Upper lobe of right lung (tissue), 1 donor: ENCODE results near the gene RNF214. TPM values are rescaled to one million over a fixed set of nuclear protein-coding genes. Genes with fewer than 3 reads are reported as not detected.
"Not testable (repeated sequence)": the region's sequence is repeated elsewhere in the genome, so short reads cannot be mapped to it uniquely, and the experiment has no call there.

Experiments used
- ATAC-seq: fragments of 200-7000 bp; cut with Tn5 transposase; one replicate; pipeline ENCODE4 v1.9.1; 2020; ENCODE audit warnings: mild to moderate bottlenecking, moderate library complexity
- DNase-seq: peaks from one replicate; pipeline ENCODE4 v3.0.0-alpha.2; 2020
- H3K27ac ChIP-seq: fragments of 200-600 bp; one replicate; pipeline ENCODE4 v1.8.0; 2022
- H3K27me3 ChIP-seq: fragments of 200-600 bp; one replicate; pipeline ENCODE4 v1.8.0; 2022; ENCODE audit warnings: mild to moderate bottlenecking
- H3K36me3 ChIP-seq: fragments of 200-600 bp; one replicate; pipeline ENCODE4 v1.8.0; 2022
- H3K4me1 ChIP-seq: fragments of 200-600 bp; one replicate; pipeline ENCODE4 v1.8.0; 2022
- H3K4me3 ChIP-seq: fragments of 200-600 bp; one replicate; pipeline ENCODE4 v1.8.0; 2022; ENCODE audit warnings: mild to moderate bottlenecking
- H3K9me3 ChIP-seq: fragments of 200-600 bp; one replicate; pipeline ENCODE4 v1.8.0; 2022
- intact Hi-C: fragments of 100-400 bp; cut with DNase I; formaldehyde crosslinking; loops from one replicate; pipeline ENCODE4 v1.11.0; 2022
- total RNA-seq: library from RNA; stranded (reverse); fragmentation: NEBNext Ultra II Directional; extraction: Animal tissue kit (Norgen Biotek cat#: 25700); gene quantifications from one replicate; pipeline ENCODE4 v1.2.1, GENCODE V29; 2021
- TF ChIP-seq, protein P1 (sequence below): fragments of 200-600 bp; IDR thresholded peaks from one replicate; pipeline ENCODE4 v1.8.0; 2022; ENCODE audit warnings: antibody characterized with exemption
- donor health status: DM: no; HTN: yes; CAD: no; lungs with severe emphysema.

The RNF214 gene
- total RNA-seq, 1 donor from 2014 or later = 27.1 TPM

DNA sequence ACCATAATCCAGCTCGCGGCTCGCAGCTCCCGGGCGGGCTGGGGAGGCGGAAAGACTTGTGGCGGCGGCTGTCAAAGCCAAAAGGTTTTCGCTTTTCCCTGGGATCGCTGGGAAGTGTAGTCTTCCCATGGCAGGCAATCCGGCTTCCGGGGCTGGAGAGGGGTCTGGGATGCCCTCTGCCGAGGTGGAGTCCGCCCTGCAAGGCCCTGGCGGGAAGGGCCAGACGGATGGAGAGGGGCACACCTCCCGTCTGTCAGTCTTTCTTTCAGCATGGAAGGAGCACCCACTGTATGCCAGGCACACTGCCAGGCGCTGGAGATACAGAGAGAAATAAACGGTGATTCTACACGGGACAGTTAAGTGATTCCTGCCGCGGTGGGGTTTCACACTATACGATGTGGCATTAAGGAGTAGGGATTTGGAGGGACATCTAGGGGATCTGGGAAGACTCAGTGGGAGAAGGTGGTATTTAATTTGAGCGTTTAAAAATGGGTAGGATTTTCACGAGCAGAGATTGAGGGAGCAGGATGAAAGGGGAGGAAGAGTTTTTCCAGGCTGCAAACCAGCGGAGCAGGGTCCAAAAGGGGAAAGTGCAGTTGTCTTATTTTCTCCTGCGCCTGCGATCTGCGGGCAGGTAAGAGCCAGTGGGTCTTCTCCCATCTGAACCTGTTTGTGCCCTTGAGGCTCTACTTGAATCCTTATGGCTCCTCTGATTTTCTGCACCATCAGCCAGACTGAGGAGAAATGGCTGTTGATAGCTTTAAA, 83.9 kb downstream of the RNF214 start, which contains the start of gene BACE1:
TSS of gene BACE1 (minus strand) at position 60 of the 765 bp plus-strand sequence. CDS start 461 bp downstream, outside the sequence.
- peak within 1 kb of the TSS; percentile 6 for H3K27ac ChIP-seq

DNA sequence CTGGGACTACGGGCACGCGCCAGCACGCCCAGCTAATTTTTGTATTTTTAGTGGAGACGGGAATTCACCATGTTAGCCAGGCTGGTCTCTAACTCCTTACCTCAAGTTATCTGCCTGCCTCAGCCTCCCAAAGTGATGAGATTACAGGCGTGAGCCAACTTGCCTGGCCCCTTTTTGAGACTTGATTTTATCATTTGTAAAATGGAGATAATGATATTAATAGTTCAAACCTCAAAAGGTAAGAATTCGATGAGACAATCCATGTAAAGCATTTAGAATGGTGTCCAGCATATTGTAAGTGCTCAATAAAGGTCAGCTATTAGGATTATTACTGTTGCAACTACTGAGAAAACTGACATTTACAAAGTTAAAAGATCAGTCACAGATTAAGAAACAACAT, 86.3 kb downstream of the RNF214 start:
- no peak overlapping the region for H3K27ac ChIP-seq
- intact Hi-C loops = no loop called here
- no peak for DNase-seq

More for the DNA sequence above, 83.9 kb downstream of the RNF214 start, which contains the start of gene BACE1:
- Histone ChIP-seq H3K27me3 (no peaks in the 10 kb centered on the region), H3K36me3 (no peaks in the 10 kb centered on the region), H3K4me1 (peaks cover 24% of the 10 kb centered on the region), H3K9me3 (no peaks in the 10 kb centered on the region), H3K4me3 (peak within 1 kb of the TSS; percentile 86)
- intact Hi-C loops = no loop called here
- TF ChIP-seq, protein P1, sequence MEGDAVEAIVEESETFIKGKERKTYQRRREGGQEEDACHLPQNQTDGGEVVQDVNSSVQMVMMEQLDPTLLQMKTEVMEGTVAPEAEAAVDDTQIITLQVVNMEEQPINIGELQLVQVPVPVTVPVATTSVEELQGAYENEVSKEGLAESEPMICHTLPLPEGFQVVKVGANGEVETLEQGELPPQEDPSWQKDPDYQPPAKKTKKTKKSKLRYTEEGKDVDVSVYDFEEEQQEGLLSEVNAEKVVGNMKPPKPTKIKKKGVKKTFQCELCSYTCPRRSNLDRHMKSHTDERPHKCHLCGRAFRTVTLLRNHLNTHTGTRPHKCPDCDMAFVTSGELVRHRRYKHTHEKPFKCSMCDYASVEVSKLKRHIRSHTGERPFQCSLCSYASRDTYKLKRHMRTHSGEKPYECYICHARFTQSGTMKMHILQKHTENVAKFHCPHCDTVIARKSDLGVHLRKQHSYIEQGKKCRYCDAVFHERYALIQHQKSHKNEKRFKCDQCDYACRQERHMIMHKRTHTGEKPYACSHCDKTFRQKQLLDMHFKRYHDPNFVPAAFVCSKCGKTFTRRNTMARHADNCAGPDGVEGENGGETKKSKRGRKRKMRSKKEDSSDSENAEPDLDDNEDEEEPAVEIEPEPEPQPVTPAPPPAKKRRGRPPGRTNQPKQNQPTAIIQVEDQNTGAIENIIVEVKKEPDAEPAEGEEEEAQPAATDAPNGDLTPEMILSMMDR = peak; percentile 49
- DNase-seq (peak; percentile 88), ATAC-seq (peak; percentile 93)

DNA sequence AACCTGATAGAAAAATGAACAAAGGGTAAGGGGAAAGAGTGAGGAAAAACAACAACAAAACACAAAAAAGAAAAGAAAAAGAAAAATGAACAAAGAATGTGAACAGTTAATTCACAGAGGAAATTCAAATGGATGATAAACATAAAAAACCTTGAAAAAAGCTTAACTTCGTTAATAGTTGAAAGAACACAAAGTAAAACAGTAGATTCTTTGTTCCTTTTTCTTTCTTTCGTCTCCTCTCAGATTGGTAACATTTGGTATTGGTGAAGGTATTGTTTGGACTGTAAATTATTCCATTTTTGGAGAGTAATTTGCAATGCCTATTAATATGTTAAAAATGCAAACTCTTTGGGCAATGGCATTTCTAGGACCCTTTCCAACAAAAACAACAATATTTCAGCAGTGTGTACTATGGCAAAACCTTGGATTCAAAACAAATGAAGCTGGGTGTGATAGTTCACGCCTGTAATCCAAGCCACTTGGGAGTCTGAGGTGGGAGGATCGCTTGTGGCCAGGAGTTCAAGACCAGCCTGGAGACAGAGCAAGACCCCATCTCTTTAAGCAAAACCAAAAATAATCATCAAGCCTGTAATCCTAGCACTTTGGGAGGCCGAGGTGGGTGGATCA, 86.9 kb downstream of the RNF214 start:
- intact Hi-C loops = no loop called here
- TF ChIP-seq, protein P1 = no peak
- DNase-seq (no peak), ATAC-seq (no peak)
- H3K4me1 ChIP-seq = peaks cover 18% of the 10 kb centered on the region
- no peak overlapping the region for H3K4me3 ChIP-seq
- no peak overlapping the region for H3K27ac ChIP-seq
- H3K36me3 ChIP-seq = no peaks in the 10 kb centered on the region
- no peaks in the 10 kb centered on the region for H3K27me3 ChIP-seq
- no peaks in the 10 kb centered on the region for H3K9me3 ChIP-seq

More for the DNA sequence above, 86.3 kb downstream of the RNF214 start:
- ATAC-seq = no peak
- no peaks in the 10 kb centered on the region for H3K27me3 ChIP-seq
- no peak overlapping the region for H3K4me3 ChIP-seq
- peaks cover 22% of the 10 kb centered on the region for H3K4me1 ChIP-seq
- H3K36me3 ChIP-seq = no peaks in the 10 kb centered on the region
- H3K9me3 ChIP-seq = no peaks in the 10 kb centered on the region
- TF ChIP-seq, protein P1 = no peak

DNA sequence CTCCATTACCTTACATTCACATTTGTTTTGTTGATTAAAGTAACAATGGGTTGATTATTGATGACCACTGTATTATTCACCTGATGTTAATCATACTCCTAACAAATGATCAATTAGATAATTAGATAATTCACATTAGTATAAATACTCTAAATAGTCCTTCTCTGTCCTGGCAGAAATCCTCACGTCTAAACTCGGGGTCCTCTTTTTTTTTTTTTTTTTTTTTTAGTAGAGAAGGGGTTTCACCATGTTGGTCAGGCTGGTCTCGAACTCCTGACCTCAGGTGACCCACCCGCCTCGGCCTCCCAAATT, 94.7 kb downstream of the RNF214 start:
- H3K4me3 ChIP-seq = peak overlapping the region; percentile 88
- H3K9me3 ChIP-seq, H3K27me3 ChIP-seq, intact Hi-C loops, H3K36me3 ChIP-seq, H3K4me1 ChIP-seq, ATAC-seq, DNase-seq: not testable (repeated sequence)
- peak overlapping the region; percentile 97 for H3K27ac ChIP-seq

DNA sequence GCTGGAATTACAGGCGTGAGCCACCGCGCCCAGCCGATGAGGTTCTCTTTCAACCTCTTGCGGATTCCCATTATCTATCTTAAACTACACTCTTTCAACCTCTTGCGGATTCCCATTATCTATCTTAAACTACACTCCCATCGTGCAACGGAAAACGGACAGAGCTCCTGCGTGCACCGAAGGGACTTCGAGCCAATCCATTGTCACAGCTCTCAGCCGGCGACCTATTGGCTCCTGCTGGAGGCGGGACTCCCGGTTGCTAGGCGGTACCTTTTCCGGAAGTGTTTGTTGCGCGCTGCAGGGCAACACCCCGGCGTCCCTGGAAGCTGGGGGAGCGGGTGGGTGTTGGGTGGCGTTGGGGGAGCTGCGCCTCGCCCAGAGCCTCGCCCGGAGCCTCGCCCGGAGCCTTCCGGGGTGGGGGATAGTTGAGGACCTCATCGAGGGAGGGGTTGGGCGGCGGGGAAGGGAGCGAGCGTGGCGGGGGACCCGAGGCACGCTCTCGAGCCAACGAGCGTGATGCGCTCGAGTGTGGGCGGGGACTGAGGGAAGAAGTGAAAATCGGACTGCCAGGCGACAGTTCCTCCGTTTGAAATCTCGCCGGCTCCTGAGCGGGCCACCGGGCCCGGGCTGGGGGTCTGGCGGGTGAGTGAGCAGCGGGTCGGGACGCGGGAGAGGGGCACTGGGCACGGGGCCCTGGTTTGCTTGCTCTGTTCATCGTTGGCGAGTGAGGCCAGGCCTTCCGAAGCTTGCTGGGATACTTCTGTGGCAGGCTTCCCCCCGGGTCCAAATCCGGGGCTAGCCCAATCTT, 95.3 kb downstream of the RNF214 start, which contains the start of gene CEP164:
TSS of gene CEP164 (plus strand) at position 288 of the 808 bp plus-strand sequence. CDS start 10,733 bp downstream, outside the sequence.
- Histone ChIP-seq H3K4me3 (peak within 1 kb of the TSS; percentile 88), H3K4me1 (peaks cover 9% of the 10 kb centered on the region), H3K36me3 (no peaks in the 10 kb centered on the region), H3K9me3 (no peaks in the 10 kb centered on the region), H3K27me3 (no peaks in the 10 kb centered on the region), H3K27ac (peak within 1 kb of the TSS; percentile 97)
- TF ChIP-seq, protein P1 = no peak
- intact Hi-C loops = no loop called here
- ATAC-seq (peak; percentile 99), DNase-seq (peak; percentile 97)
